D721Med (cell line): Measurements from ENCODE around the gene SPEG.

Experiments
- DNase-seq: peaks from one replicate; pipeline ENCODE4 v3.0.0; 2011; ENCODE audit warnings: low spot score; ENCODE audit not compliant: insufficient read length
- FAIRE-seq: peaks from 2 replicates; lab custom pipeline; 2011; peaks lifted over from hg19 to GRCh38; lab: Jason Lieb, UNC
- TF ChIP-seq, protein P1 (sequence below): IDR thresholded peaks from 2 replicates; pipeline ENCODE4 v1.5.1; 2012; ENCODE audit warnings: mild to moderate bottlenecking, control low read depth; ENCODE audit not compliant: insufficient read depth; ENCODE audit errors: missing control alignments

The SPEG gene

DNA sequence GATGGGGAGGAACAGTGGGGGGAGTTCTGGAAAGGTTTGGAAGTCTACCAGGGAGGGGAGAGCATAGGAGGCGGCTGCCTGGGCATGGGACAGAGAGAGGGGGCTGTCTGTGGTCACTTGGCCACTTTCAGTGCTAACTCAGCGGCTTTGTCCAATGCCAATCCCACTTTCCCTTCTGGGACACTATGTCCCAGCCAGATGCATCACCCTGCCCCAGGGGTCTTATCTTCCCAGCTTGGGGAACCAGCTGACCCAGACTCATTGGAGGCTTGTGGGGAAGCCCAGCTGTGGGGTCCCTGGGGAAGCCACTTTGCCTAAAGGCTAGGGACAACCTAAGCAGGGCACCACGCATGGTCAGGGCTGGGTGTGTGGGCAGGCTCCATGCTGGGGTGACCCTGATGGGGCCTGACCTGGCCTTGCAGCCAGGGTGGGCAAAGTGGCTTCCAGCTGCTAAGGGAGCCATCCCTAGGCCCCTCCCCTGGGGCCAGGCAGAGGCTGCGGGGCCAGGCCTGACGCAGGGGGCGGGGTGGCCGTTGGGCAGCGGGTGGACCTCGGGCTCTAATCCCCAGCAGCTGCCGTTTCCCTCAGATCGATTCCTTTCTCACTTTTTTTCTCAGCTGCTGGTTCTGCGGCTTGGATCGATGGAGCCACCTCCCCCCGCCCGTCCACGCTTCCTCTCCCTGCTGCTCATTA, 78.0 kb downstream of the SPEG start:
- TF ChIP-seq, protein P1, sequence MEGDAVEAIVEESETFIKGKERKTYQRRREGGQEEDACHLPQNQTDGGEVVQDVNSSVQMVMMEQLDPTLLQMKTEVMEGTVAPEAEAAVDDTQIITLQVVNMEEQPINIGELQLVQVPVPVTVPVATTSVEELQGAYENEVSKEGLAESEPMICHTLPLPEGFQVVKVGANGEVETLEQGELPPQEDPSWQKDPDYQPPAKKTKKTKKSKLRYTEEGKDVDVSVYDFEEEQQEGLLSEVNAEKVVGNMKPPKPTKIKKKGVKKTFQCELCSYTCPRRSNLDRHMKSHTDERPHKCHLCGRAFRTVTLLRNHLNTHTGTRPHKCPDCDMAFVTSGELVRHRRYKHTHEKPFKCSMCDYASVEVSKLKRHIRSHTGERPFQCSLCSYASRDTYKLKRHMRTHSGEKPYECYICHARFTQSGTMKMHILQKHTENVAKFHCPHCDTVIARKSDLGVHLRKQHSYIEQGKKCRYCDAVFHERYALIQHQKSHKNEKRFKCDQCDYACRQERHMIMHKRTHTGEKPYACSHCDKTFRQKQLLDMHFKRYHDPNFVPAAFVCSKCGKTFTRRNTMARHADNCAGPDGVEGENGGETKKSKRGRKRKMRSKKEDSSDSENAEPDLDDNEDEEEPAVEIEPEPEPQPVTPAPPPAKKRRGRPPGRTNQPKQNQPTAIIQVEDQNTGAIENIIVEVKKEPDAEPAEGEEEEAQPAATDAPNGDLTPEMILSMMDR, result no peak
- peak; percentile 60 for DNase-seq
- FAIRE-seq, result no peak

DNA sequence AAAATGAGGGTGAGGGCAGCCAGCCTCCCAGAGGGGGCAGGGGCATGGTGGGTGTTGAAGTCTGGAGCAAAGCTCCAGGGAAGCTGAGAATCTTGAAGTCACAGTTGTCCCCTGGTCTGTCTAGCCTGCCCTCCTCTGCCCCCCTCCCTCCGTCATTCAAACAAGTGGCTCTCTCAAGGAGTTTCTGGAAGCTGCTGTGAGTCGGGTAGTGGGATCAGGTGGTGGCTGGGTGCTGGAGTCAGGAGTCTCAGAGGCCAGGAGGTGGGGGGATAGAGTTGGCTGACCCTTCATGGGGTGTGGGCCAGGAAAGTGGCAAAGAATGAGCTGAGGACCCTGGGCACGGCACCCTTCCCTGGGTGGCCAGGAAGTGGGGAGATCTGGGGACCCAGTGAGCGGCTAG, 79.1 kb downstream of the SPEG start:
- TF ChIP-seq, protein P1, result no peak
- no peak for FAIRE-seq
- no peak for DNase-seq

- TF ChIP-seq, protein P1, result no peak
- DNase-seq, result no peak
- no peak for FAIRE-seq
Measured at GRCh38 chr2:219514196-219514761, 79.6 kb downstream of the SPEG start, which contains the start of gene ASIC4. ASIC4 (plus strand) TSS chr2:219514482; CDS start chr2:219514725, 243 bp downstream.

DNA sequence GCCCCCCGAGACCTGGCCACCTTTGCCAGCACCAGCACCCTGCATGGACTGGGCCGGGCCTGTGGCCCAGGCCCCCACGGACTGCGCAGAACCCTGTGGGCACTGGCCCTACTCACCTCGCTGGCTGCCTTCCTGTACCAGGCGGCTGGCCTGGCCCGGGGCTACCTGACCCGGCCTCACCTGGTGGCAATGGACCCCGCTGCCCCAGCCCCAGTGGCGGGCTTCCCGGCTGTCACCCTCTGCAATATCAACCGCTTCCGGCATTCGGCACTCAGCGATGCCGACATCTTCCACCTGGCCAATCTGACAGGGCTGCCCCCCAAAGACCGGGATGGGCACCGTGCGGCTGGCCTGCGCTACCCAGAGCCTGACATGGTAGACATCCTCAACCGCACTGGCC, 80.2 kb downstream of the SPEG start:
- no peak for DNase-seq
- TF ChIP-seq, protein P1, result no peak
- no peak for FAIRE-seq

- no peak for DNase-seq
- no peak for FAIRE-seq
- TF ChIP-seq, protein P1, result no peak
Measured at GRCh38 chr2:219515874-219516629, 81.4 kb downstream of the SPEG start.

DNA sequence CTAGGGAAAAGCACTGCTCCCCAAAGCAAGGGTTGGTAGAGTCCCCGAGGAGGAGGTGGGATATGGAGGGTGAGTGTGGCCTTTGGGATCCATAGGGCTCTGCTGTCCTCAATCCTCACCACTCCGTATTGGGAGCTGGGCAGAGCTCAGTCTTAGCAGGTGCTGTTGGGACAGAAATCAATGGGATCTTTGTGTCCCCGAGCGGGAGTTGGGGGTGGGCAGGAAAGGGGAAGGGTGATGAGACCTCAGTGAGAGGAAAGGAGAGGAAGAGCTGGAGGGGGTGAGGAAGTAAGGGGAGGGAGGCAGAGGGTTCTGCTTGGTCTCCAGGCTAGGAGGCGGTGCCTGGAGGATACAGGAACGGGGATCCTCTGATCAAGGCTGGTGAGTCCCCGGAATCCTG, 82.2 kb downstream of the SPEG start:
- DNase-seq (no peak), FAIRE-seq (no peak)
- TF ChIP-seq, protein P1, result no peak
